NB4 (cell line): ENCODE data around the gene TMEM132E.
A peak's percentile ranks its signal among the peaks of the same experiment; 100 is the strongest.

Experiments used
- DNase-seq: peaks from one replicate; pipeline ENCODE4 v3.0.0; 2010; ENCODE audit warnings: low read depth
- H3K4me3 ChIP-seq: one replicate; pipeline ENCODE4 v1.5.1; 2011; ENCODE audit warnings: mild to moderate bottlenecking, low read depth, low read length, moderate library complexity
- MYC ChIP-seq: IDR thresholded peaks from 2 replicates; pipeline ENCODE4 v1.6.1; 2011; ENCODE audit warnings: low read depth, low read length
- POLR2A ChIP-seq: IDR thresholded peaks from 2 replicates; pipeline ENCODE4 v1.6.1; 2011; ENCODE audit warnings: mild to moderate bottlenecking; ENCODE audit not compliant: insufficient read length; ENCODE audit errors: extremely low read depth
- TF ChIP-seq, protein P1 (sequence below): IDR thresholded peaks from one replicate; pipeline ENCODE4 v1.5.1; 2012; ENCODE audit warnings: low read depth, low read length
- TF ChIP-seq, protein P2 (sequence below): IDR thresholded peaks from 2 replicates; pipeline ENCODE4 v1.6.1; 2011; ENCODE audit warnings: low read depth, low read length

The TMEM132E gene

DNA sequence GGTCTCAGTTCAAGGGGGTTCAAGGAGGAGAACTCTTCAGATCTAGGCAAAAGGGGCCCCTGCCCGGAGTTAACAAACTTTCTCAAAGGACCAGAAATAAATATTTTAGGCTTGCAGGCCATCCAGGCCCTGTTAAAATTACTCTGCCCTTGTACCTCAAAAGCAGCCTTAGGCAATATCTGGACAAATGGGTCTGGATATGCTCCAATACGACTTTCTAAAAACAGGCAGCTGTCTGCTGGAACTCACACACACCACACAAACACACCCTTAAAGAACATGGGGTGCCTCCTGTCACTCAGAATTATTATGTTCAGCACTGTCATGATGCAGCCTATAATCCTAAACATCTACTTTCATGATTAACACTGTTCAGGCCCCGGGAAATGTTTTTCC is 75.5 kb downstream of the TMEM132E start:
- TF ChIP-seq MYC (no peak), POLR2A (no peak)
- TF ChIP-seq, protein P1, sequence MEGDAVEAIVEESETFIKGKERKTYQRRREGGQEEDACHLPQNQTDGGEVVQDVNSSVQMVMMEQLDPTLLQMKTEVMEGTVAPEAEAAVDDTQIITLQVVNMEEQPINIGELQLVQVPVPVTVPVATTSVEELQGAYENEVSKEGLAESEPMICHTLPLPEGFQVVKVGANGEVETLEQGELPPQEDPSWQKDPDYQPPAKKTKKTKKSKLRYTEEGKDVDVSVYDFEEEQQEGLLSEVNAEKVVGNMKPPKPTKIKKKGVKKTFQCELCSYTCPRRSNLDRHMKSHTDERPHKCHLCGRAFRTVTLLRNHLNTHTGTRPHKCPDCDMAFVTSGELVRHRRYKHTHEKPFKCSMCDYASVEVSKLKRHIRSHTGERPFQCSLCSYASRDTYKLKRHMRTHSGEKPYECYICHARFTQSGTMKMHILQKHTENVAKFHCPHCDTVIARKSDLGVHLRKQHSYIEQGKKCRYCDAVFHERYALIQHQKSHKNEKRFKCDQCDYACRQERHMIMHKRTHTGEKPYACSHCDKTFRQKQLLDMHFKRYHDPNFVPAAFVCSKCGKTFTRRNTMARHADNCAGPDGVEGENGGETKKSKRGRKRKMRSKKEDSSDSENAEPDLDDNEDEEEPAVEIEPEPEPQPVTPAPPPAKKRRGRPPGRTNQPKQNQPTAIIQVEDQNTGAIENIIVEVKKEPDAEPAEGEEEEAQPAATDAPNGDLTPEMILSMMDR = no peak
- TF ChIP-seq, protein P2, sequence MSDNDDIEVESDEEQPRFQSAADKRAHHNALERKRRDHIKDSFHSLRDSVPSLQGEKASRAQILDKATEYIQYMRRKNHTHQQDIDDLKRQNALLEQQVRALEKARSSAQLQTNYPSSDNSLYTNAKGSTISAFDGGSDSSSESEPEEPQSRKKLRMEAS = no peak
- H3K4me3 ChIP-seq = no peak overlapping the region
- no peak for DNase-seq

DNA sequence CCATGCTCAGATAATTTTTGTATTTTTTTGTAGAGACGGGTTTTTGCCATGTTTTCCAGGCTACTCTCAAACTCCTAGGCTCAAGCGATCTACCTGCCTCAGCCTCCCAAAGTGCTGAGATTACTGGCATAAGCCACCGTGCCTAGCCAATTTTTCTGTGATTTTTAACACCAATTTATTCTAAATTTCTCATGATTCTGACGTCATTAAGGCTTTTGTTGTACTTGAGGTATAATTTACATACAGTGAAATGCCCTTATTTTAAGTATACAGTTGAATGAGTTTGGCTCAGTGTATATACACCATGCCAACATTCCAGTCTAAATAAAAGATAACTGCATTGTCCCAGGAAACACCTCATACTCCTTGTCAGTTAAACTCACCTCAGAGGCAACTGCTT is 77.4 kb downstream of the TMEM132E start:
- no peak for DNase-seq
- TF ChIP-seq POLR2A (no peak), MYC (no peak)
- TF ChIP-seq, protein P1 = no peak
- TF ChIP-seq, protein P2 = no peak
- H3K4me3 ChIP-seq = no peak overlapping the region

DNA sequence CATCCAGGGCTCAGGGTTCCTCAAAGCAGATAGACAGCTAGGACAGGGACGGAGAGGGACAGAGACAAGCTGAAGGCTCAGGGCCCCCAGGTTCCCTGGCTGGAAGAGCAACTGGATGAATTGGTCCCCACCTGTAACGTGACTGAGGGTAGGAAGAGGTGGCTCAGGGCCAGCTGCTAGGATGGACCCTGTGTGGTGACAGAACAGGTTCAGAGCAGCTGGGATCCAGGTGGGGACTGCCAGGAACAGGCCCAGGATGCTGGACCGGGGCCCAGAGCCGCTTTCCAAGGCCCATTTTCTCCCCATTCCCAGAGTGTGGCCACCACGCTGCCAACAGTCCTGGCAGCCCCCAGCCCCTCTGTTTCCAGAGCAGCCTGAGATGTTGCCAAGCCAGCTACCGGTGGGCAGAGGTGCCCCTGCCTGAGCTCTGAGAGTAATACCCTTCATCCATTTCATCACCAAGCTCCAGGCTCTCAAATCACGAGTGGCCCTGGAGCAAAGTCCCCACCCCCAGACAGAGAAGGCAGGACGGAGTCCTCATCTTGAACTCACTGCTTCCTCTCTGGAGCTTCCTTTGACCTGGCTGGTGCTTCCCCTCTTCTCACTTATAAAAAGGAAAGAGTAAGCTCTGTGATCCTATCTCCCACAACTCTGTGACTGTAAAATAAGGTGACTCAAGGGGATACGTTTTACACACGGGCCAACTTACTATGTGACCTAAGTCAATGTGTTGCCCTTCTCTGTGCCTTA is 79.6 kb downstream of the TMEM132E start:
- TF ChIP-seq, protein P2 = no peak
- TF ChIP-seq POLR2A (no peak), MYC (no peak)
- TF ChIP-seq, protein P1 = no peak
- DNase-seq = no peak
- H3K4me3 ChIP-seq = no peak overlapping the region

DNA sequence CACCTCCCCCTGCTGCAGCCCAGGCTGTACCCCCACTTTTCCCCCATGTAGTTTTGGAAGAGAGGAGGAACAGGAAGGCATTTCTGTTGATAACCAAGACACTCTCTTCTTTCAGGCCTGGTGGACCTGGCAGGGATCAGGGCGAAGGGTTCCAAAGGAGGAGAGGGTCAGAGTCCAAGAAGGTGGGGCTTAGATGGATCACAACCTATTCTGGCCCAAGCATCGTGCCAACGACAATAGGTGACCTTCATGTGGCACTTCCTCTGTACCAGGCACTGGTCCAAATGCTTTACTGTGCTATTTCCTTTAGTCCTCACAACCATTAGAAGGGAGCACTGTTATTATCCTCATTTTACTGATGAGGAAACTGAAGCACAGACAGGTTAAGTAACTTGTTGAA is 84.3 kb downstream of the TMEM132E start:
- no peak for DNase-seq
- H3K4me3 ChIP-seq = no peak overlapping the region
- TF ChIP-seq MYC = no peak
- TF ChIP-seq, protein P1 = no peak
- TF ChIP-seq, protein P2 = no peak
- no peak for TF ChIP-seq POLR2A

DNA sequence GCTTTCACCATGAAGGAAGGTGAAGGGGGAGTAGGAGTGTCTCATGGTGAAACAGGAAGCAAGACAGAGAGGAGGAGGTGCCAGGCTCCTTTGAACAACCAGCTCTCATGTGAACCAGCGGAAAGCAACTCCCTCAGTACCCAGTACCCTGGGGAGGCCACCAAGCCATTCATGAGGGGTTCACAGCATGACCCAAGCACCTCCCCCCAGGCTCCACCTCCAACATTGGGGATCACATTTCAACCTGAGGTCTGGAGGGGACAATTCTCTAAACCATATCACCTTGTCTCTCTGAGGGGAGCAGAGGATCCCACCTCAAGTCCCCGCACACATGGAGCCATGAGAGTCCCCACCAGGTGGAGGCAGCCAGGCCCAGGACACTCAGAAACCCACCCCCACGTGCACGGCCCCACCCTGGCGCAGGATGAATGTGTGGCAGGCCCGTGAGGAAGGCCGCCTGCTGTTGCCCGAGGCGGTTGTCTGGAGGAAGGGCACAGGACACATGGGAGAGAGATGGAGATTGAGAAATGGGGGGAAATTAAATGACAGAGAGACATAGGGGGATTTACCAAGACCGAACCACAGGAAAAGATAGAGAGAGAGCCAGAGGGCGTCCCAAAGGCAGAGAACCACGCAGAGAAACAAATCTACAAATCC is 85.9 kb downstream of the TMEM132E start:
- TF ChIP-seq, protein P1 = no peak
- TF ChIP-seq, protein P2 = no peak
- no peak for TF ChIP-seq POLR2A
- H3K4me3 ChIP-seq = no peak overlapping the region
- peak; percentile 94 for DNase-seq
